Measurements from ENCODE around the gene RIN3. TPM values are rescaled to one million over a fixed set of nuclear protein-coding genes. Genes with fewer than 3 reads are reported as not detected.
A peak's percentile ranks its signal among the peaks of the same experiment; 100 is the strongest.

The RIN3 gene
- total and polyA plus RNA-seq, 12 donors, result 3.9 to 63.2 (median 30.3) TPM

GRCh38 chr14:92680781-92681650, 167.4 kb downstream of the RIN3 start:
- Histone ChIP-seq H3K4me3 (no peak overlapping the region), H3K27me3 (no peaks in the 10 kb centered on the region), H3K4me1 (replicated peaks in 1 of 2) (no peaks in the 10 kb centered on the region), H3K9me3 (replicated peaks in 1 of 3) (no peaks in the 10 kb centered on the region), H3K27ac (no peak overlapping the region), H3K36me3 (replicated peaks in 1 of 2) (peaks cover 0 to 24% of the 10 kb centered on the region in 2 donors)
- DNase-seq, result peak; percentile 63 to 88 (median 80)
- WGBS, 4 donors, result 29 to 40% (median 35%) methylated on average over 8 to 13 of the region's 13 CpGs
- intact Hi-C loops (cut with DNase I), result loop anchor here (10.0 kb wide), 2 partner anchors 104 to 546 kb away; no protein-coding TSS in a partner anchor
- TF ChIP-seq POLR2A (IDR thresholded peaks at IDR 0.05) (no peak), CTCF (IDR thresholded peaks at IDR 0.05) (peak; percentile 89 to 98 (median 93))

- intact Hi-C loops (cut with DNase I), result loop anchor here (10.0 kb wide), 2 partner anchors 102 to 548 kb away; no protein-coding TSS in a partner anchor
- Histone ChIP-seq H3K9me3 (replicated peaks in 1 of 3) (no peaks in the 10 kb centered on the region), H3K36me3 (replicated peaks in 1 of 2) (peaks cover 0 to 19% of the 10 kb centered on the region in 2 donors), H3K27ac (no peak overlapping the region), H3K4me1 (replicated peaks in 1 of 2) (peaks cover 5 to 9% of the 10 kb centered on the region in 2 donors), H3K27me3 (no peaks in the 10 kb centered on the region), H3K4me3 (no peak overlapping the region)
- TF ChIP-seq CTCF (IDR thresholded peaks at IDR 0.05) (no peak), POLR2A (IDR thresholded peaks at IDR 0.05) (no peak)
- WGBS, 4 donors, result 91 to 98% (median 92%) methylated on average over 8 of the region's 8 CpGs
- no peak for DNase-seq
These were observed 169.5 kb downstream of the RIN3 start for GRCh38 chr14:92683041-92683440.

- no peak for DNase-seq
- intact Hi-C loops (cut with DNase I), result loop anchor here (10.0 kb wide), 2 partner anchors 100 to 550 kb away; no protein-coding TSS in a partner anchor
These were observed 171.4 kb downstream of the RIN3 start for GRCh38 chr14:92684801-92685560.

More at GRCh38 chr14:92684801-92685560, 171.4 kb downstream of the RIN3 start:
- TF ChIP-seq POLR2A (IDR thresholded peaks at IDR 0.05) (no peak), CTCF (IDR thresholded peaks at IDR 0.05) (no peak)
- no peak overlapping the region for H3K27ac ChIP-seq
- H3K36me3 ChIP-seq (replicated peaks in 1 of 2), result peaks cover 0 to 19% of the 10 kb centered on the region in 2 donors
- 92 to 95% (median 93%) methylated on average over 16 to 21 of the region's 21 CpGs for WGBS, 4 donors
- H3K4me1 ChIP-seq (replicated peaks in 1 of 2), result peaks cover 5 to 9% of the 10 kb centered on the region in 2 donors
- H3K27me3 ChIP-seq, result no peaks in the 10 kb centered on the region
- no peaks in the 10 kb centered on the region for H3K9me3 ChIP-seq (replicated peaks in 1 of 3)
- no peak overlapping the region for H3K4me3 ChIP-seq

Data from adrenal gland (tissue), 12 donors.